Measurements from ENCODE around the gene DMXL2.
"Not testable (repeated sequence)": the region's sequence is repeated elsewhere in the genome, so short reads cannot be mapped to it uniquely, and the experiment has no call there.

Gene DMXL2

DNA sequence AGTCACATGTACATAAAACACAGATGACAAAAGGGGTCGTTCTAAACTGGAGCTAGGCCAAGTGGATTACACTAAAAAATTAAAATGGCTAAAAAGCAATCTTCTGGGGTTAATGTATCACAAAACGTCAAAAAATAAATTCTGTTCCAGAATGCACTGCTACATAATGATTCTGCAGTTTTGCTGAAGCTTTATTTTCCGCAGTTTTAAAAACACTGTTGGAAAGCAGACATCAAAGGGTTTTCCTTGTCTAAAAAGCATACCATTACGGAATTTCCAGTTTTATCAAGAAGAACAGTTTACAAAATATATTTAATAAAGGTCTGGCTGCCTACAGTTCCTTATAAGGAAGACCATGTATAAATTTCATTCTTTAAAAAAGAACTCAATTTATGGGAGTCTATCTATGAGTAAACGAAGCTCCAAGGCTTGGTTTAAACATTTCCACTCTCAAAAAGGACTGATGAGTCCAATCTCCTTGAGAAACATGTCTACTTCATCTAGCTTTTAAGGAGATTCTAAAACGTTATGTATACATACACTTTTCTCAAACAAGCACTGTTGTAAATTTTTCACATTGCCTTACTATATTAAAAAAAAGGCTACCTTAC, 1.3 kb downstream of the DMXL2 start:
- DNase-seq: no peak

GRCh38 chr15:51620641-51621040, 1.9 kb downstream of the DMXL2 start:
- no peak for DNase-seq

- DNase-seq: no peak
Observed at GRCh38 chr15:51620122-51620521, 2.4 kb downstream of the DMXL2 start.

DNA sequence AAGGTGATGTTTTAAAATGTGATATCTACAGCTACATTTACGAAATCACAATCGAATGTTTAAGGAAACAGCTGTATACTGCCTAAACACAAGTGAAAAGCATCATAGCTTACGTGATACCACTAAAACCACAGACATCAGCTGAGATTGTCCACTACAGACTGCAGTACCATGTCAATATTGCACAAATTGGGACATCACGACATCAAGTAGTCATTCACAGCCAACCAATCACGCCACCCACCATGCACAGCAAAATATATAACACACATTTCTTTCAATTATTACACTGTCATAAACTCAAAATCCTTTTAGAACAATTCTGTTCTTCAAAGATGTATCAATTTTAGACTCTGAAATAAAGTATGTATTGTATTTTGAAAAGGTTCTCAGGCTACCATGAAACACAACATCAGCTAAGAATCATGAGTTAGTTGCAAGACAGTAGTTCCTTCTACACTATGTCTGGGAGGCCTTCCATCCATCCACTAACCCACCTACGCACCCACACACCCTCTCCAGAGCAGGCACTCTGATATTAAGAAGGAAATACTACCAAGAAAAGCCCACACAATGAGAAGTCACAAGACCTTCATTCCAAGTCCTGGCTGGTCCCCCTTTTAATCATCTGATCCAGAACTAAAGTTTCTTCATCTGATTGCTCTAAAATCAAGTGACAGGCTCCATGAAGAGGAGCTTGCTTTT, 3.1 kb downstream of the DMXL2 start:
- peak in 1 of 2 donors; percentile 58 for DNase-seq

GRCh38 chr15:51617886-51618285, 4.7 kb downstream of the DMXL2 start:
- DNase-seq: no peak

DNA sequence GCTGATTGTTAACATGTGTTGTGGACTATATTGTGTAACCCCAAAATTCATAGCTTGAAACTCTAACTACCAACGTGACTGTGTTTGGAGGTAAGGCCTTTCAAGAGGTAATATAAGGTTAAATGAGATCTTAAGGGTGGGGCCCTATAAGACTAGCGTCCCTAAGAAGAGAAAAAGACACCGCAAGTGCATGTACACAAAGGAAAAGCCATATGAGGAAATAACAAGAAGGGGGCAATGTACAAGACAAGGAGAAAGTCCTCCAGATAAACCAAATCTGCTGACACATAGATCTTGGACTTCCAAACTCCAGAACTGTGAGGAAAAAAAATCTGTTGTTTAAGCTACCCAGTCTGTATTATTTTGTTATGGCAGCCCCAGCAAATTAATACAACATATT, 8.6 kb downstream of the DMXL2 start:
- no peak for DNase-seq

- not testable (repeated sequence) for DNase-seq
Observed at GRCh38 chr15:51612669-51613068, 9.9 kb downstream of the DMXL2 start.

DNA sequence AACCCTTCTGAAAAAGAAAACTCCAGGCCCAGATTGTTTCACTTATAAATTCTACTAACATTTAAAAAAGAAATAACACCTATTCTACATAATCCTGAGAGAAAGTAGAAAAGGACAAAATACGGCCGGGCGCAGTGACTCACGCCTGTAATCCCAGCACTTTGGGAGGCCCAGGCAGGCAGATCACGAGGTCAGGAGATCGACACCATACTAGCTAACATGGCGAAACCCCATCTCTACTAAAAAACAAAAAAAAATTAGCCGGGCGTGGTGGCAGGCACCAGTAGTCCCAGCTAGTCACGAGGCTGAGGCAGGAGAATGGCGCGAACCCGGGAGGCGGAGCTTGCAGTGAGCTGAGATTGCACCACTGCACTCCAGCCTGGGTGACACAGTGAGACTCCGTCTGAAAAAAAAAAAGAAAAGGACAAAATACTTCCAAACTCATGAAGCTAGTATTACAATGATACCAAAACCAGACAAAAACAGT, 19.1 kb downstream of the DMXL2 start:
- DNase-seq: not testable (repeated sequence)

- DNase-seq: no peak
Observed at GRCh38 chr15:51603002-51603401, 19.6 kb downstream of the DMXL2 start.

DNA sequence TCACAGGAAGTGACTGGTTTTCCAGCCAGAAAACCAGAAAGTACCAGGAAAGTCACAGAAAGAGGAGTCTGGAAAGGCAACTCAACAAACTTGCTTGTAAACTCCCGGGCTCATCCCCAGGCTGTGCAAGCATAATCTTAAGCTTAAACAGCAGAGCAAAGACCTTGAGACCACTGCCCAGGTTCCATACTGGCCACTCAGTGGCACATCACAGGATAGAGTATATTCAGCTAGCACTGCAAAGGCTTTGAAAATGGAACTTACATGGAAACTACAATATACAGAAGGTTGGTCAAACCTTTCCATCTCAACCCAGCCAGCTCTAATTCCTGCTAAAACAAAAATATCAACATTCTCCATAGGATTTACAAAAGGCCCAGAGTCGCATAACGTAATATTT, 20.1 kb downstream of the DMXL2 start:
- no peak for DNase-seq

DNA sequence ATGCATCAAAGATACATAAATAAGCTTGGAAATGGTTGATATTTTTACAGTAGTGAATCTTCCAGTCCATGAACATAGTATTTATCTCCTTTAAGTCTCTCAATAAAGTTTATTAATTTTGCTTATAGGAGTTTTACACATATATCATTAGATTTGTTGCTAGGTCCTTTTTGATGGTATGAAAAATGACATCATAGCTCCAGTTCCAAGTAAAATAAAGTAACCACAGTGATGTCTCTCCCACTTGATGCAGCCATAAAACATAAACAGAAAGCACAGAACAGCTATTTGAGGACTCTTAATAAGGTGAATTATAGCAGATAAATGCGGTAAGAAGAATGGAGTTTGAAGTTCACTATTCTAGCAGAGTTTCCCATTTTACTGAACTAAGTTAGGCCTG, 20.8 kb downstream of the DMXL2 start:
- no peak for DNase-seq

DNA sequence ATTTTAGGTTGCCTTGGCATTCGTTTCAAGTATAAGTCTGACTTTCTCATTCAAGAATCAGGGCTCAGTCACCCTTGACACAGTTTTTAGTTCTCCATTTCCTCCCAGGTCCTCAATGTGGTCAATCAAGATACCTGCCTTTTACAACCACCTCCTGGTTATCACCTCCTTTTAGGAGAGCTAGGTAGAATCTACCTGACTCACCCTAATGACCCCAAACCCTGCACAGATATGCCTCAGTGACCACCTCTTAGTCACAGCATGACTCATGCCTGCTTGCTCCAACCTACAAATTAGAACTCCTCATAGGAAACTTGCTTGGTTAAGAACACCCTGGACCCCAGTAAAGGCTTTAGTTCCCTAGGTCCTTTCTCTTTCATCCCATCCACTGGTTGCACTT, 22.5 kb downstream of the DMXL2 start:
- no peak for DNase-seq

DNA sequence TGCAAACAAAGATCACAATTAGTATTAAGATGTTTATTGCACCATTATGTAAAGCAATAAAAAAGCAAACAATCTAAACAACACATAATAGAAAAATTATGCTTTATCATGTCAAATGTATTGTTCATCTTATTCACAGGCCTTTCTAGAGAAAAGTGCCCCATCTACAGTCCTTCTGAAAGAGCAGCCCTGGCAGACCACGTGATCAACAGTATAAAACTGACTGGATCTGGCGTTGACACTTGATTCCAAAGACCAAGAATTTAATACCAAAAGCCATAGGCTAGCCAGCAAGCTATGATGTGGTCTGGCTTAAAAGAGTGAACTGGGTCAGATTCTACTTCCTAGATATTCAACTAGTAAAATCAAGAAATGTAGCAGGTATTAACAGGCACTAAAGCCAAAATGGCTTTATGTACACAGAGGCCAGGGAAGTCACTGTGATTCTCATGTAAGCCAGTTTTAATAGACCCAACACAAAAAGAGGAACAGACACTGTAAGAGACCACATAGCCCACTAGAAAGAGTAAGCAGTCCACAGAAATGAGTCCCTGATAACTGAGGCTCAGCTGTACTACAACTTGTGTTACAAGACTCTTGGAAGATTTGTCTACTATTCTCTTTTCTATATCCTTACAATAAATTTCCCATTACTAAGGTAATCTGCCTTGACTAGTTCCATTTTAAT, 32.5 kb downstream of the DMXL2 start:
- DNase-seq: no peak

DNA sequence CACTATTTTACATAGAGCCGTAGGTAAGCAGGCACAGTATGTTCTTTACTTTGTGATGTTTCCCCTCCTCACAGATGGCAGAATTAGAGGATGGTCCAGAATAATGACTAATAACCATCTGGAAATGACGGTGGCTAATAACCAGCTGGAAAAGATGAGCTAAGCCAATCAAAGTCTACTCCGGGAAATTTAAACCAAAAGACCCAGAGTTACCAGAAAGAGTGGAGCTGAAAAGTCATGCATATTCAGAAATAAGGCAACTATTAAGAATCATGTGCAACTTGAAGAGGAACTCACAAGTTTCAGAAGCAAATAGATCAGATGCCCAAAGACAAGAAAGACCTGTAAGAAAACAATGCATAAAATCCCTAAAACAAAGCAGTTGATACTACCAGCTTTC, 33.6 kb downstream of the DMXL2 start:
- DNase-seq: no peak

DNA sequence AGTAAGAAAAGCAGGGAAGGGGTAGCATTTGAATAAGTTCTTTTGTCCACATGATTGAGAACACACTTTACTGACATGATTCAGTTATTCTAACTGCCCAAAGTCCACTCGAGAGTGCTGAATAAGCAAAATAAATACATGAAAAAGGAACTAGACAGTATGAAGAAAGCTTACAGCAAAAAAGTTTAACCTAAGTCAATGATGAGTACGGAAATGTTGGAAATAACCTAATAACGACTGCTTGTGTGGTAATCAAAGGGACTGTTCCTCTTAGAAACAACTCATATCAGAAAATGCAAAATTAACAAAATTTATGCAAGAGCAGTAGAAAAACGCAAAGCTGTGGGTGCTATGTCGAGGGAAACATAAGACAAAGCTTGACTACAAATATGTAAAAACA, 36.6 kb downstream of the DMXL2 start:
- peak in 1 of 2 donors; percentile 18 for DNase-seq

DNA sequence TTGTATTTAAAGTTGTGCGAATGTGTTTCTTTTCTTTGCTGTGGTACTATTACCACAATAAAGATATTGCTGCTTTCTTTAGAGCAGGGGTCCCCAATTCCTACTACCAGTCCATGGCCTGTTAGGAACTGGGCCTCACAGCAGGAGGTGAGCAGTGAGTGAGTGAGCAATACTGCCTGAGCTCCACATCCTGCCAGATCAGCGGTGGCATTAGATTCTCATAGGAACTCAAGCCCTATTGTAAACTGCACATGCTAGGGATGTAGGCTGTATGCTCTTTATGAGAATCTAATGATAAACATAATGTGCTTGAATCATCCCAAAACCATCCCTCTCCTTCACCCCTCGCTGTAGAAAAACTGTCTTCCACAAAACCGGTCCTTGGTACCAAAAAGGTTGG, 41.6 kb downstream of the DMXL2 start:
- DNase-seq: no peak

DNA sequence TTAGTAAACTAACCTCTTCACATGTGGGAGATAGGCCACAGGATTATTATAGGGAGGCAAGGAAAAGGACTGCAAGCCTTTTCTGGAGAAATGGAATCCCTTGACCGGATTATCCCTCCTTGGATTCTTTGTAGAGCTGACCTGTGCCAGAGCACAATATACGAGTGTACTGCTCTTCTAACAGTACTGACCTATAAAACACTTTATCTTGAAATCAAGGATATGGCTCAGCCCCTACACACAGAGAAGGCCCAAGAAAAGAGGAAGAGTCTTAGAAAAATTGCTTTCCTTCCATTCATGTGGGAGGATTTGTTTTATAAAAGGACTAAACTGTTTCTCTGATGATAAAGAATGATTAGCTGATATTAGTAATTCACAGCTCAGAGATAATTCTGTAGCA, 42.2 kb downstream of the DMXL2 start:
- DNase-seq: no peak

GRCh38 chr15:51579012-51579411, 43.6 kb downstream of the DMXL2 start:
- no peak for DNase-seq

DNA sequence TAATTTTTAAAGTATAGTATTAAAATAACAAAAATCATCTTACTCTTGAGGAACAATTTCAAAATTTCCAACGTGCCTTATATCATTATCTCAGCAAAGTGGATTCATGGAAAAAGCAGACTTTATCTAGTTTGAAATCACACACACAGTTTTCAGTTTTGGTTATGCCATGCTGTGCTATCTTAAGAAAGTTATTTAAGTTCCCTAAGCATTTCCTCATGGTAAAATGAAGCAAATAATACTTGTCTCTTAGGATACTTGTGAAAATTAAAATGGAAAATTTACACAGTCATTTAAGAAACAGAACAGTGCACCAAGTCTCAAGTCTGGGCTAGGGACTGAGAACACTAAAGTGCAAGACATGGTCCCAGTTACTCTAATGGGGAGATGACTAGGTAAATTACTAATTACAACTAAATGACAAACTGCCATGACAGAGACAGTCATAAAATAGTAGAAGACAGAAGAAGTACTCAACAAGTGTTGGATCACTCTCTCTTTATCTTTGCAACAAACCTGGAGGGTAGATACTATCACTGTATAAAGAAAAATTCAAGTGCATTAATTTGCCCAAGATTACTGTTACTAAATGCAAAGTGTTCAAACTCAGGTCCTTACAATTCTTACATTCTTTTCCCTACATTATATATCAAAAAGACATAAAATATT, 44.8 kb downstream of the DMXL2 start:
- no peak for DNase-seq

GRCh38 chr15:51576911-51577500, 45.6 kb downstream of the DMXL2 start:
- DNase-seq: peak; percentile 11 to 48

DNA sequence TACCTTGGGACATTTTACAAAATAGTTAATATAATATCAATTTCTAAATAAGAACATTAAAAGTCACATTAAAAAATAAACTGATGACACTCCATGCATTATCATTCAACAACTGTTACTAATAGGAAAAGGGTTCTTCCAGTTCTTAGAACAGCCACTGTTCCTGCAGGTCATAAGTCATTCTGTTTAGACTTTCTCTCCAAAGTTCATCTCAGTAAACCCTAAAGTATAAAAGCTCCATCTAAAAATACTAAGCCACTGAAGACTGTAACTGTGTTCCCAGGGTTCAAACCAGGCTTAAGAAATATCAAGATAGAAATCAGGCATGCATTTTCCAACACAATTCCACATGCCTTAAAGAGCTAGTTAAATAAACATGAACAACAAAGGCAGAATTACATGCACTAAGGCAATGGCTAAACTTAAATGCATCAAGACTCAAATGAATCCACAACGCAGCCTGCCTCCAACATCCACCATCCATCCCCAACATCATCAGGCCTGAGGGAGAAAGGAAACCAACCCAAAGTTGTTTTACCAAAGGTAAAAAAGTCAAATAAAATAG, 46.2 kb downstream of the DMXL2 start:
- DNase-seq: no peak

DNA sequence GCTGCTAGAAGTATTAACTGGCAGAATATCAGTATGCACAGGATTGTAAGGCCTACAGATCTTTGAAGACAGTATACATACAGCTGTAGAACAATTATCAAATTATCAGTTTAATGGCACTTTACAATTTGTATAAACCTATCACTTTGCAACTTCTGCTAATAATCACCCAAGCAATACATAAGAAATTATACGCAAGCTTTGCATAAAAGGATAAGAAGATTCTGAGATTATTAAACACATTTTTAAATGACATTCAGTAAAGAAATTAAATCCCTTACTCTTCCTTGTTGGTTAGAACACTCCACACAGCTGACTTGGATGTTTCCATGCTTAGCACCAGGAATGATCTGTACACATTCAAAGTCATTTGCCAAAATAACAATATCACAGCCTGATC, 46.8 kb downstream of the DMXL2 start:
- no peak for DNase-seq

GRCh38 chr15:51573352-51573751, 49.2 kb downstream of the DMXL2 start:
- not testable (repeated sequence) for DNase-seq
